ENCODE results near the gene ADGRA3.

Gene ADGRA3

DNA sequence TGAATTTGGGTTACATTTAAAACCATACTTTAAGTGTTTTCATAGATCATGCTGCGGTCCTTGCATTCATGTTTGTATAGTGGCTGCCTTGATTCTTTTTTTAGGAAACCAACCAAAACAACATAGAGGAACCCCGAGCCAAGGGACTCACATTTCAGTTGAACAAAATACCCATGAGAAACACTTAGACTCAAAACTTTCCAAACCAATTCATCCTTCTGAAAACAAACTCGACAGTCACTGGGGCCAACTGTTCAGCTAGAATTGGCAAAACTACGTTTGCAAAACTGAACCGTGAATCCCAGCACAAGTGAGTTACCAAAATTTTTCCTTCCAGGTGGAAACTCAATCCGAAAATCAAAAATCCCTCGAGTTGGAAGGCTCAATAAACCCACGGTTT is 1.4 kb downstream of the ADGRA3 start:
- in situ Hi-C loops (cut with MboI; ENCODE audit: low sequenced_read_pairs, unreplicated experiment): no loop called here
- TF ChIP-seq CTCF (IDR thresholded peaks at IDR 0.05; ENCODE audit: borderline replicate concordance, control extremely low read depth, extremely low read depth, insufficient read depth, missing control alignments): no peak
- DNase-seq (ENCODE audit: low spot score): no peak

GRCh38 chr4:22514001-22514400 is 1.9 kb downstream of the ADGRA3 start:
- no peak for DNase-seq (ENCODE audit: low spot score)
- no peak for TF ChIP-seq CTCF (IDR thresholded peaks at IDR 0.05; ENCODE audit: borderline replicate concordance, control extremely low read depth, extremely low read depth, insufficient read depth, missing control alignments)
- in situ Hi-C loops (cut with MboI; ENCODE audit: low sequenced_read_pairs, unreplicated experiment): no loop called here

DNA sequence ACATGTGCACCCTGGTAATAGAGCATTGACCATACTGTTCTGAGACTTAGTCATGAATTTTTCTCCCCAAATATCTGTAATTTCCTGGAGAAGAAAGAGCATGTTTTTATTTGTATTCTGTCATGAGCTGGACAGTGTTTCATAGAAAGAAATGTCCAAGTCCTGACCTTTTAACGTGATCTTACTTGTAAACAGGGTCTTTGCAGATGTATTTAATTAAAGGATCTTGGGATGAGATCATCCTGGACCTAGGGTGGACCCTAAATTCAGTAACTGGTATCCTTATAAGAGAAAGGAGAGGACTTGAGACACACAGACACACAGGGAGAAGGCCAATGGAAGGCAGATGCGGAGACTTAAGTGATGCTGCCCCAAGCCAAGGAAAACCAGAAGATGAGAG is 3.6 kb downstream of the ADGRA3 start:
- TF ChIP-seq CTCF (IDR thresholded peaks at IDR 0.05; ENCODE audit: borderline replicate concordance, control extremely low read depth, extremely low read depth, insufficient read depth, missing control alignments): no peak
- DNase-seq (ENCODE audit: low spot score): no peak

GRCh38 chr4:22510750-22511149 is 5.1 kb downstream of the ADGRA3 start:
- TF ChIP-seq CTCF (IDR thresholded peaks at IDR 0.05; ENCODE audit: borderline replicate concordance, control extremely low read depth, extremely low read depth, insufficient read depth, missing control alignments): no peak
- in situ Hi-C loops (cut with MboI; ENCODE audit: low sequenced_read_pairs, unreplicated experiment): no loop called here
- DNase-seq (ENCODE audit: low spot score): no peak

More for the DNA sequence above, 3.6 kb downstream of the ADGRA3 start:
- in situ Hi-C loops (cut with MboI; ENCODE audit: low sequenced_read_pairs, unreplicated experiment): no loop called here

GRCh38 chr4:22508376-22508775 is 7.5 kb downstream of the ADGRA3 start:
- TF ChIP-seq CTCF (IDR thresholded peaks at IDR 0.05; ENCODE audit: borderline replicate concordance, control extremely low read depth, extremely low read depth, insufficient read depth, missing control alignments): no peak
- DNase-seq (ENCODE audit: low spot score): no peak
- in situ Hi-C loops (cut with MboI; ENCODE audit: low sequenced_read_pairs, unreplicated experiment): no loop called here

GRCh38 chr4:22504922-22505321 is 10.9 kb downstream of the ADGRA3 start:
- no peak for TF ChIP-seq CTCF (IDR thresholded peaks at IDR 0.05; ENCODE audit: borderline replicate concordance, control extremely low read depth, extremely low read depth, insufficient read depth, missing control alignments)
- in situ Hi-C loops (cut with MboI; ENCODE audit: low sequenced_read_pairs, unreplicated experiment): no loop called here
- no peak for DNase-seq (ENCODE audit: low spot score)

GRCh38 chr4:22504447-22504846 is 11.4 kb downstream of the ADGRA3 start:
- in situ Hi-C loops (cut with MboI; ENCODE audit: low sequenced_read_pairs, unreplicated experiment): no loop called here
- no peak for TF ChIP-seq CTCF (IDR thresholded peaks at IDR 0.05; ENCODE audit: borderline replicate concordance, control extremely low read depth, extremely low read depth, insufficient read depth, missing control alignments)
- no peak for DNase-seq (ENCODE audit: low spot score)
